Activated naive CD4-positive, alpha-beta T cell treated with anti-CD3 and anti-CD28 coated beads, Interleukin-2, amount 50 U/mL, for 16 hours (primary cell): ENCODE results near the gene ALKBH4.
"Not testable (repeated sequence)": the region's sequence is repeated elsewhere in the genome, so short reads cannot be mapped to it uniquely, and the experiment has no call there.

Experiments used
- DNase-seq: peaks from one replicate; pipeline ENCODE4 v3.0.0-alpha.2; 2020

ALKBH4 gene

DNA sequence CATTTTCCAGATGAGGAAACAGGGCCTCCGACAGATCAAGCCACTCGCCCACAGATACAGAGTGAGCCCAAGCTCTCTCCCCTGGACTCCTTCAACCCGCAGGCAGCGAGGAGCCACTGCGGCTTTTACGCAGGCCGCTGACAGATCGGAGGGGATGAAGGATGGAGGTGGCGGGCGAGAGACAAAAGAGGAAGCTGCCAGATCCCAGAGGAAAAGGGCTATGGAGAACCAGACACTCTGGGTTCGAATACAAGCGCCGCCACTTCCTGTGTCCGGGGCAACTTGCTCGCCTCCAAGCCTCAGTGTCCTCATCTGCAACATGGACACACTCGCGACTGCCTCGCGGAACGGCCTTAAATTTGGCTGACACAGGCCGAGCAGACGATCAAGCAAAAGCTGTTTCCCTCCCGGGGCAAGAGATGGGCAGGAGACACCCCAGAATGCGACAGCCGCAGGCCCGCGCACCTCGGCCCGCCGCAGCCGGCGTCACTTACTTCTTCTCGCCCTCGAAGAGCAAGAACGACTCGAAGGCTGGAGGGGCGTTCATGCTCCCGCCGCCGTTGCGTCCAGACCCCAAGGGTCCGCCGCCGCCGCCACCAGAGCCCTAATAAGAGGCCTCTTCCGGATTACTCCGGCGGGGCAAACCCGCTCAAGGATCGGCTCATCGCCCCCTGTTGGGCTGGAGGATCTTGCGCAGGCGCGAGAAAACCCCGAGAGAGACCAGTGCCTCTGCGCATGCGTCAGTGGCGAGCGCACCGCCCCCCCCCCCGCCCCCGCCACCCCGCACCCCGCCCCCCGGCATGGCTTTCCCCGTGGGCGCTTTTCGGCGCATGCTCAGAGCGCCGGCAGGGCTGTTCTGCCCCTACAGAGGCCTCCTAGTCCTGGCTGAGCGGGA, 13.9 kb upstream of the ALKBH4 start, which contains the start of gene POLR2J:
Gene POLR2J (minus strand): TSS at position 609 of the 895 bp plus-strand sequence. CDS start 62 bp downstream, at position 547.
- DNase-seq = peak; percentile 86

- DNase-seq = not testable (repeated sequence)
Observed at GRCh38 chr7:102474736-102475435, 10.2 kb upstream of the ALKBH4 start.

- not testable (repeated sequence) for DNase-seq
Observed at GRCh38 chr7:102474116-102474515, 9.5 kb upstream of the ALKBH4 start.

GRCh38 chr7:102473271-102473991, 8.8 kb upstream of the ALKBH4 start:
- DNase-seq = peak; percentile 3

- DNase-seq = peak; percentile 10
Observed at GRCh38 chr7:102472126-102473041, 7.7 kb upstream of the ALKBH4 start.

GRCh38 chr7:102471791-102472125, 7.1 kb upstream of the ALKBH4 start:
- DNase-seq = no peak

GRCh38 chr7:102469972-102470825, 5.5 kb upstream of the ALKBH4 start:
- DNase-seq = peak; percentile 7

DNA sequence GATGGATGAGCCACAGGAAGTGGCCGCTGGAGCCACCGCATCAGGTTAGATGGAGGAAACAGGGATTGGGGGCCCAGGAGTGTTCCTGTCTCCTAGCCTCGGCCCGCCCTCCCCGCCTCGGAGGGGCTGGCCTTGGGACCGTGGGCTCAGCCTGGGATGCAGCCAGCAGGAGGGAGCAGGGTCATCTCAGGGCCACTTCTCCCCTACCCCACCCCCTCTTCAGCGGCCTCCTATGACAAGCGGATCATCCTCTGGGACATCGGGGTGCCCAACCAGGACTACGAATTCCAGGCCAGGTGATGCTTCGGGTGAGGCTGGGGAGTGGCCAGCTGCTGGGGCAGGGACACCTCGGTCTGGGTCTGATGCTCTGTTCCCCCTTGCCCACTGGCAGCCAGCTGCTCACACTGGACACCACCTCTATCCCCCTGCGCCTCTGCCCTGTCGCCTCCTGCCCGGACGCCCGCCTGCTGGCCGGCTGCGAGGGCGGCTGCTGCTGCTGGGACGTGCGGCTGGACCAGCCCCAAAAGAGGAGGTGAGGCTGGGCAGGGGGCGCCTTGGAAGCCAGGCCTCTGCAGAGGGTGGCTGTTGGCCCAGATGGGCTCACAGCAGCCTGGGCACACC, 4.8 kb upstream of the ALKBH4 start:
- peak; percentile 6 for DNase-seq

GRCh38 chr7:102468478-102469350, 4.1 kb upstream of the ALKBH4 start:
- peak; percentile 8 for DNase-seq

- DNase-seq = no peak
Observed at GRCh38 chr7:102467581-102468477, 3.2 kb upstream of the ALKBH4 start.

DNA sequence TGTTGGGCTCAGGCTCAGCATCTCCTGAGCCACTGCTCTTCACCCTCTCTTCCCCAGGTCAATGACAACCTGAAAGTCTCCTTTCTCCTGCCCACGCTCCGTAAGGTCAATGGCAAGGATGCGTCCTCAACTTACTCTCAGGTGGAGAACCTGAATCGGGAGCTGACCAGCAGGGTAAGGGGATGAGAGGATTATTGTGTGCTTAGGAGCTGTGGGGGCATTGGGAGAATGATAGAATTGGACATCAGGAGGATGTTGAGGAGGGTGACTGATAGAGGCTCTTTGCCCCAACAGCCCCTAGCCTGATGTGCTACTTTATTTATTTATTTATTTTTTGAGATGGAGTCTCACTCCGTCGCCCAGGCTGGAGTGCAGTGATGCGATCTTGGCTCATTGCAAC, 1.4 kb upstream of the ALKBH4 start:
- no peak for DNase-seq

DNA sequence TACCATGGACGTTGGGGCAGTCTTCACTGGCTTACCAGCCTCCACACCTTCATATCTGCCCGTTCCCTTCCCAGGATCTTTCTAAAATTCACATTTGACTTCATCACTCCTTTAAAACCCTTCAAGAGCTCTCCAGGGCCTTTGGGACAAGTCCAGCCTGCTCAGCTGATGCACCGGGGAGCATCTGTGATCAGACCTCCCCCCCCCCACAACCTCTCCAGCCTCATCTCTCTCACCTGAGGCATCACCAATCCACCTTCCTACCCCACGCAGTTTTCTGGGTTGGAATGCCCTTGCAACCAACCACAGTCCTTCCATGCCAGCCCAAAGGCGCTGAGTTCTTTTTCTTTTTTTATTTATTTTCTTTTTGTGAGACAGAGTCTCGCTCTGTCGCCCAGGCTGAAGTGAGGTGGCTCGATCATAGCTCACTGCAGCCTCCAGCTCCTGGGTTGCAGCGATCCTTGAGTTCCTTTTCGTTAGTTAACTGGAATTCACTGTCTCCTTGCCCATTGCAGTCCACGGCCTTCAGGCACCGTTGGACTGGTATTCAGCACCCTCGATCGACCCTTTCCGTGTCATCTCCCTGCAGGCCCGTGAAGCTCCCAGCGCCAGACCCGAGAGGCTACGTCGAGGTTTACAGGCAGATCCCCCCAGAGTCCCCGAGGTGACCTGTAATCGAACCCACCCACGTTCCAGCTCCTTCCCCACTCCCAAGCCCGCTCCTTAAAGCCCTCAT, 654 bp downstream of the ALKBH4 start:
- no peak for DNase-seq

DNA sequence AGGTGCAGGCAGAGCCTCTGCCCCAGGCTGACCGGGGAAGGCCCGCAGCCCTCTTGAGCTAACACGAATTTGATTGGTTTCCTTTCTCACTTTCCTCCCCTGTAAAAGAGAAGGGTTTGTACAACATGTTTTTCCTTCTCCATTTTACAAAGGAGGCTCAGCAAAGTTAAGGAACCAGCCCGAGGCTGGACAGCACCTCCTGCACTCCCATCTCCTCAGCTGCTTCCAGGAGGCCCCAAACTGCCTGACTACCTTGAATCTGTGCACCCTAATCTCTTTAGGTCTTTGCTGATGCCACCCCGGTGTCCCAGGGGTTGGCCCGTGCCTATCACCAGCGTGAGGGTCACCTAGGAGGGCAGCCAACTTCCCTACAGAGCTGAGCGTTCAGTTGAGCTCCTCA, 4.2 kb downstream of the ALKBH4 start:
- DNase-seq = no peak

DNA sequence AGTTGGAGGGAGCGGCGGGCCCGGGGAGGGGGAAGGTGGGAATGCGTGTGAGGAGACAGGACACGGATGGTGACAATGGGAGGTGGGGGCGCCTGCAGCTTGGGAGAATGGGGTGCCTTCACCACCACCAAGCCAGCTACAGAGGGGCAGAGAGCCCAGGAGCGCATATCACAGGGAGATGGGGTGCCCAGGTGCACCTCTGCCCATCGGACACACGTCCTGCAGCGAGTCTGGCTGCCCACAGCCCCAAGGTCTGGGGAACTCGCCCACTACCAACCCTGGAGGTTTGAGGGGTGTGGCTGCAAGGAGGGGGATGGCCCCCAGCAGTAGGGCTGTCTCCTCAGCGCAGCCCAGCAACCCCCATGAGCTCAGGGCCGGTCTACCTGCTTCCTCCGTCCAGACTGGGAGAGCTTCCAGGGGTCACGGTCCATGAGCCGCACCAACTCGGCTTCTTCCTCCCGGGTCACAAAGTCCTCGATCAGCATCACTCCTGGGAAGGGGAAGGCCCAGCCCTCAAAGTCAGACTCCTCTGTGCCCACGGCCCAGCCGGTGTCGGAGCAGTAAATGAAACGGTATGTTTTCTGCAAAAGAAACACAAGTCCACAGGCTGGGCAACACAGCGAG, 5.3 kb downstream of the ALKBH4 start:
- DNase-seq = no peak

DNA sequence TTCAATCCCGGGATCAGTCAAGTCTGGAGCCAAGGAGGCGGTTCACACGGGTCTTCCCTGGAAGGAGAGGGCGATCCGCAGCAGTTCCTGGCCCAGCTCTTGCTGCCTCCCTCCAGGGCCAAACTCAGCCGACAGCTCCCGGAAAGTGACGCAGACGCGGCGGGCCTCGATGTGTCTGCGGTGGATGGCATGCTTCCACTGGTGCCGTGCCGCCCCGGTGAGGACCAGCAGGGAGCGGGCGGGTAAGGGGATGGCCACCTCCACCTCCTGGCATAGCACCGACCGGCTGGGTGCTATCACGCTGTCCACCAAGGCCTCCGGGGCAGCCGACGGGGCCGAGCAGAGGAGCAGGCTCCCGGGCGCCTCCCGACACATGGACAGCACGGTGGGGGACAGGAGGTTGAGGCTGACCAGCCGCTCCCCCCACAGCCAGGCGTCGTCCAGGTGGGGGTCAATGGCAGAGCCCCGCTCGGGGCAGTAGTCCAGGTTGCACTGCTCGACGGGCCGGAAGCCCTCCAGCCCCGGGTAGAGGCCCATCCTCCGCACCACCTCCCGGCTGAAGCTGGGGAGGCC, 7.2 kb downstream of the ALKBH4 start:
- DNase-seq = no peak

DNA sequence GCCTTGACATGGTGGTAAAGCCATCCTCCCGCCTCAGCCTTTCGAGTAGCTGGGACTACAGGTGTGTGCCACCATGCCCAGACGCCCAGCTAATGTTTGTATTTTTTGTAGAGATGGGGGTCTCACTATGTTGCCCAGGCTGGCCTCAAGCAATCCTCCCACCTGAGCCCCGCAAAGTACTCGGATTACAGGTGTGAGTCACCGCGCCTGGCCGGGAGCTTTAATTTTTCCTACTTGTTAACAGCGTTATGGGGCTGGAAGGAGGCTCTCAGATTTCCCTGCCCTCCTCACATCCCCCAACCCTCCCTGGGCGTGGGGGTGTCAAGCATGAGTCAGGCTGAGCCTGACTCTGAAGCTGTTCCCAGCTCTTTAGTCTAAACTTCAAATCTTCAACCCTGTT, 8.3 kb downstream of the ALKBH4 start:
- DNase-seq = no peak

DNA sequence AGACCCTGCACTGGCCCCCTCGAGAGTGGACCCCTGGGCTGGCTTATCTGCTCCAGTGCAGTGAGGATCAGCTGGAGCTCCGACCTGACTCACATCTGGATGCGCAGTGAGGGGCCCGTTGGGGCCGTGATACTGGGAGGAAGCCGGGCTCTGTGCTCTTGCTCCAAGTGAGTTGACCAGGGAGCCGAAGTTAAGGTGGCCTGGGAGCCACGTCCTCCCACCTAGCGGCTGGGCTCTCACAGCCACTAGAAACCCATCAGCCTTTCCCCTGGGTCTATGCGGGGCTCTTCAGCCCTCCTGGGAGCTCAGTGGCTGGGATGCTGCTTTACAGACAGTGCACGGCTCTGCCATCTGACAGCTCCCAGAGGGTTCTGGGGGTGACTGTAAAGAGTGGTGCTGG, 9.1 kb downstream of the ALKBH4 start:
- no peak for DNase-seq
